Fibroblast of the conjunctiva (primary cell): ENCODE data around the gene PGAM2.

ENCODE experiments used
- DNase-seq: peaks from one replicate; pipeline ENCODE4 v3.0.0-alpha.2; 2010; ENCODE audit warnings: low read depth

Gene PGAM2

GRCh38 chr7:44065431-44066110 is at the start of gene PGAM2:
Gene PGAM2 (minus strand): TSS chr7:44065567. CDS start chr7:44065529, 38 bp downstream.
- DNase-seq: no peak

- DNase-seq: no peak
Measured at GRCh38 chr7:44114586-44115310, 49.4 kb upstream of the PGAM2 start.

- no peak for DNase-seq
Measured at GRCh38 chr7:44113764-44114354, 48.5 kb upstream of the PGAM2 start.

- no peak for DNase-seq
Measured at GRCh38 chr7:44112997-44113763, 47.8 kb upstream of the PGAM2 start.

- no peak for DNase-seq
Measured at GRCh38 chr7:44112231-44112996, 47.0 kb upstream of the PGAM2 start.

- no peak for DNase-seq
Measured at GRCh38 chr7:44111761-44112160, 46.4 kb upstream of the PGAM2 start.

- no peak for DNase-seq
Measured at GRCh38 chr7:44110719-44111635, 45.6 kb upstream of the PGAM2 start.

- no peak for DNase-seq
Measured at GRCh38 chr7:44109991-44110390, 44.6 kb upstream of the PGAM2 start.

- no peak for DNase-seq
Measured at GRCh38 chr7:44108768-44109750, 43.7 kb upstream of the PGAM2 start.

GRCh38 chr7:44107961-44108767 is 42.8 kb upstream of the PGAM2 start:
- no peak for DNase-seq

- DNase-seq: no peak
Measured at GRCh38 chr7:44107116-44107960, 42.0 kb upstream of the PGAM2 start.

GRCh38 chr7:44106311-44107065 is 41.1 kb upstream of the PGAM2 start:
- no peak for DNase-seq

GRCh38 chr7:44105832-44106231 is 40.5 kb upstream of the PGAM2 start:
- no peak for DNase-seq

- DNase-seq: no peak
Measured at GRCh38 chr7:44104860-44105771, 39.7 kb upstream of the PGAM2 start.

GRCh38 chr7:44103923-44104859 is 38.8 kb upstream of the PGAM2 start, which contains the start of gene AEBP1:
Gene AEBP1 (plus strand): TSS chr7:44104345. CDS start chr7:44104666, 321 bp downstream.
- DNase-seq: no peak
